GM12891 (cell line): Measurements from ENCODE around the gene MAEL.

Experiments
- DNase-seq: peaks from one replicate; pipeline ENCODE4 v3.0.0; 2011; ENCODE audit warnings: low spot score; ENCODE audit not compliant: insufficient read length
- FAIRE-seq: peaks from 2 replicates; lab custom pipeline; 2011; peaks lifted over from hg19 to GRCh38; lab: Jason Lieb, UNC
- PAX5 ChIP-seq: IDR thresholded peaks from 2 replicates; pipeline ENCODE4 v1.6.1; 2011; ENCODE audit warnings: low read length, moderate library complexity, mild to moderate bottlenecking; ENCODE audit not compliant: insufficient read depth, severe bottlenecking
- POLR2A ChIP-seq: IDR thresholded peaks from 2 replicates; pipeline ENCODE4 v1.6.1; 2011; ENCODE audit warnings: low read depth, low read length, control low read depth
- POLR2AphosphoS5 ChIP-seq: IDR thresholded peaks from 2 replicates; pipeline ENCODE4 v1.6.1; 2011; ENCODE audit warnings: low read depth, low read length, control low read depth
- POU2F2 ChIP-seq: IDR thresholded peaks from 2 replicates; pipeline ENCODE4 v1.6.1; 2011; ENCODE audit warnings: low read depth, mild to moderate bottlenecking, control low read depth, low read length, moderate library complexity
- SPI1 ChIP-seq: IDR thresholded peaks from 2 replicates; pipeline ENCODE4 v1.6.1; 2011; ENCODE audit warnings: low read depth, low read length, control low read depth
- TAF1 ChIP-seq: IDR thresholded peaks from 2 replicates; pipeline ENCODE4 v1.6.1; 2011; ENCODE audit warnings: low read depth, low read length, control low read depth

MAEL gene

GRCh38 chr1:167054946-167055630, 66.0 kb downstream of the MAEL start:
- TF ChIP-seq SPI1, result no peak
- TF ChIP-seq POLR2A, result no peak
- TF ChIP-seq PAX5, result no peak
- TF ChIP-seq POLR2AphosphoS5, result no peak
- DNase-seq (no peak), FAIRE-seq (no peak)

- FAIRE-seq (peak; percentile 79), DNase-seq (no peak)
- TF ChIP-seq TAF1, result no peak
- no peak for TF ChIP-seq POLR2A
- no peak for TF ChIP-seq SPI1
- no peak for TF ChIP-seq POU2F2
- no peak for TF ChIP-seq POLR2AphosphoS5
- no peak for TF ChIP-seq PAX5
These were observed 67.6 kb downstream of the MAEL start for GRCh38 chr1:167056529-167057231.

- DNase-seq, result no peak
- FAIRE-seq, result peak; percentile 23
- no peak for TF ChIP-seq POLR2AphosphoS5
- TF ChIP-seq POU2F2, result no peak
- TF ChIP-seq TAF1, result no peak
- TF ChIP-seq SPI1, result no peak
- TF ChIP-seq PAX5, result no peak
- TF ChIP-seq POLR2A, result no peak
These were observed 68.2 kb downstream of the MAEL start for GRCh38 chr1:167057241-167057688.

GRCh38 chr1:167059045-167059808, 70.1 kb downstream of the MAEL start:
- no peak for TF ChIP-seq PAX5
- TF ChIP-seq POU2F2, result no peak
- no peak for TF ChIP-seq POLR2AphosphoS5
- no peak for TF ChIP-seq POLR2A
- no peak for TF ChIP-seq SPI1
- DNase-seq (no peak), FAIRE-seq (peak; percentile 74)

GRCh38 chr1:167059809-167060107, 70.7 kb downstream of the MAEL start:
- FAIRE-seq, result no peak
- no peak for DNase-seq
- TF ChIP-seq POU2F2, result no peak
- no peak for TF ChIP-seq SPI1
- no peak for TF ChIP-seq PAX5
- TF ChIP-seq POLR2A, result no peak
- TF ChIP-seq POLR2AphosphoS5, result no peak
- TF ChIP-seq TAF1, result no peak

GRCh38 chr1:167060141-167061072, 71.3 kb downstream of the MAEL start:
- no peak for DNase-seq
- no peak for FAIRE-seq
- TF ChIP-seq TAF1 (no peak), POU2F2 (no peak), PAX5 (no peak), POLR2AphosphoS5 (no peak), SPI1 (no peak), POLR2A (no peak)

- TF ChIP-seq TAF1, result no peak
- DNase-seq (no peak), FAIRE-seq (no peak)
These were observed 72.0 kb downstream of the MAEL start for GRCh38 chr1:167061073-167061464.

- DNase-seq (no peak), FAIRE-seq (no peak)
- TF ChIP-seq POLR2AphosphoS5 (no peak), POU2F2 (no peak), POLR2A (no peak)
These were observed 75.5 kb downstream of the MAEL start for GRCh38 chr1:167064621-167065020.

- FAIRE-seq (no peak), DNase-seq (no peak)
- TF ChIP-seq POU2F2, result no peak
- no peak for TF ChIP-seq POLR2AphosphoS5
- TF ChIP-seq SPI1, result no peak
- no peak for TF ChIP-seq POLR2A
- no peak for TF ChIP-seq TAF1
- no peak for TF ChIP-seq PAX5
These were observed 76.4 kb downstream of the MAEL start for GRCh38 chr1:167065471-167065870.
